ENCODE measurements around the gene SNX22.

- TF ChIP-seq POLR2A (IDR thresholded peaks at IDR 0.05; ENCODE audit: low read depth) (no peak), CTCF (IDR thresholded peaks at IDR 0.05) (no peak)
These were observed 28.8 kb downstream of the SNX22 start for GRCh38 chr15:64180235-64180824.

All from esophagus muscularis mucosa (tissue), 3 donors.